Astrocyte (in vitro differentiated cells and primary cell): ENCODE results near the gene SP3. TPM values are rescaled to one million over a fixed set of nuclear protein-coding genes. Genes with fewer than 3 reads are reported as not detected.

Experiments used
- DNase-seq: peaks from one replicate; pipeline ENCODE4 v3.0.0-alpha.2; 2010; ENCODE audit warnings: low read depth
- FAIRE-seq: peaks from 2 replicates; lab custom pipeline; 2011; peaks lifted over from hg19 to GRCh38; lab: Jason Lieb, UNC
- H2AFZ ChIP-seq: 2 replicates; pipeline ENCODE4 v1.6.0; 2012; ENCODE audit warnings: low read depth, low read length, inconsistent platforms
- H3K27ac ChIP-seq: 2 replicates; pipeline ENCODE4 v1.5.1; 2011; ENCODE audit warnings: low read depth, low read length, inconsistent platforms
- H3K27me3 ChIP-seq: 2 replicates; pipeline ENCODE4 v1.6.0; 2011; ENCODE audit warnings: low read length, inconsistent platforms; ENCODE audit not compliant: insufficient read depth
- H3K36me3 ChIP-seq: 2 replicates; pipeline ENCODE4 v1.5.1; 2011; ENCODE audit warnings: low read length, inconsistent platforms; ENCODE audit not compliant: insufficient read depth
- H3K4me1 ChIP-seq: 2 replicates; pipeline ENCODE4 v1.5.1; 2011; ENCODE audit warnings: low read length, inconsistent platforms; ENCODE audit not compliant: insufficient read depth
- H3K4me2 ChIP-seq: 2 replicates; pipeline ENCODE4 v1.6.0; 2012; ENCODE audit warnings: low read length, inconsistent platforms
- H3K4me3 ChIP-seq: 2 replicates; pipeline ENCODE4 v1.5.1; 2011; ENCODE audit warnings: low read depth, mild to moderate bottlenecking, low read length, inconsistent platforms; ENCODE audit not compliant: insufficient read depth
- H3K79me2 ChIP-seq: 2 replicates; pipeline ENCODE4 v1.6.0; 2012; ENCODE audit warnings: mild to moderate bottlenecking, low read length, inconsistent platforms; ENCODE audit not compliant: insufficient read depth
- H3K9ac ChIP-seq: 2 replicates; pipeline ENCODE4 v1.6.0; 2012; ENCODE audit warnings: mild to moderate bottlenecking, low read length, inconsistent platforms
- H3K9me3 ChIP-seq: 2 replicates; pipeline ENCODE4 v1.5.1; 2012; ENCODE audit warnings: low read depth, mild to moderate bottlenecking, low read length, inconsistent platforms; ENCODE audit not compliant: insufficient read depth
- H4K20me1 ChIP-seq: 2 replicates; pipeline ENCODE4 v1.6.0; 2012; ENCODE audit warnings: low read length, inconsistent platforms; ENCODE audit not compliant: insufficient read depth
- H3K27ac Mint-ChIP-seq: one replicate; pipeline ENCODE4 v1.8.0; 2021; ENCODE audit warnings: mild to moderate bottlenecking, mixed read lengths; ENCODE audit not compliant: unreplicated experiment
- H3K27me3 Mint-ChIP-seq: one replicate; pipeline ENCODE4 v1.8.0; 2021; ENCODE audit warnings: low read depth, mixed read lengths; ENCODE audit not compliant: unreplicated experiment
- H3K36me3 Mint-ChIP-seq: one replicate; pipeline ENCODE4 v1.8.0; 2021; ENCODE audit warnings: low read depth, mixed read lengths; ENCODE audit not compliant: unreplicated experiment
- H3K4me1 Mint-ChIP-seq: one replicate; pipeline ENCODE4 v1.8.0; 2021; ENCODE audit warnings: low read depth, mixed read lengths; ENCODE audit not compliant: unreplicated experiment
- H3K4me3 Mint-ChIP-seq: one replicate; pipeline ENCODE4 v1.8.0; 2021; ENCODE audit warnings: mild to moderate bottlenecking, moderate library complexity, mixed read lengths; ENCODE audit not compliant: unreplicated experiment
- H3K9me3 Mint-ChIP-seq: one replicate; pipeline ENCODE4 v1.8.0; 2021; ENCODE audit warnings: mild to moderate bottlenecking, mixed read lengths; ENCODE audit not compliant: unreplicated experiment
- CTCF ChIP-seq: IDR thresholded peaks from 2 replicates; pipeline ENCODE4 v1.5.1; 2011; ENCODE audit warnings: low read depth, mild to moderate bottlenecking, inconsistent platforms, low read length, moderate library complexity; ENCODE audit not compliant: insufficient read depth
- EZH2 ChIP-seq: IDR thresholded peaks from 2 replicates; pipeline ENCODE4 v1.6.1; 2012; ENCODE audit warnings: mild to moderate bottlenecking, low read length, inconsistent platforms; ENCODE audit not compliant: insufficient read depth
- total RNA-seq: library from RNA; stranded (reverse); gene quantifications from 2 replicates; pipeline ENCODE4 v1.2.1, GENCODE V29; 2021

SP3 gene
- total RNA-seq, 1 donor from 2014 or later, result 59.6 TPM

DNA sequence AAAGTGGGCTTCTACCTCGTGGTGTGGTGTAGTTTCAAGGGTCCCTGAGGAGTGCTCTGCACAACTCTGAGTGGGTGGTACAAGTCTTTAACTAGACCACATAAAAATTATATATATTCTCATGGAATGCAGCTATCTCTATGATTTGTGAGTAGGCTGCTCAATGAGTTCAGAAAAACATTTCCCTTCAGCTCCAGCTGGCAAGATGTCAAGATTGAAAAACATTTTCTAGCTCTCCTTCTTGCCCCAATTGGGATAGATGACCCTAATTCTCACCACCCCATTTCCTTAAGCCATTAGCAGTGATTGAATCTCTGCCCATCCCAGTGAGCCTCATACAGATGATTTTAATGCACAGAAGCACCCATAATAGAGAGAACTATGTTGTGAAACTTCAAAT lies 28.3 kb upstream of the SP3 start:
- H3K27ac Mint-ChIP-seq, result no peak overlapping the region
- H3K4me1 Mint-ChIP-seq, result no peaks in the 10 kb centered on the region
- TF ChIP-seq EZH2 (no peak), CTCF (no peak)
- H3K4me2 ChIP-seq, result no peak overlapping the region
- H3K9me3 ChIP-seq, result no peaks in the 10 kb centered on the region
- no peak for FAIRE-seq
- H3K9me3 Mint-ChIP-seq, result no peaks in the 10 kb centered on the region
- H3K4me1 ChIP-seq, result peaks cover 6% of the 10 kb centered on the region
- H3K36me3 ChIP-seq, result no peaks in the 10 kb centered on the region
- no peak overlapping the region for H3K4me3 Mint-ChIP-seq
- H3K9ac ChIP-seq, result no peak overlapping the region
- H2AFZ ChIP-seq, result no peak overlapping the region
- H4K20me1 ChIP-seq, result no peaks in the 10 kb centered on the region
- peaks cover 5% of the 10 kb centered on the region for H3K36me3 Mint-ChIP-seq
- H3K79me2 ChIP-seq, result no peaks in the 10 kb centered on the region
- no peak overlapping the region for H3K4me3 ChIP-seq
- peaks cover 2% of the 10 kb centered on the region for H3K27me3 ChIP-seq
- H3K27ac ChIP-seq, result no peak overlapping the region
- H3K27me3 Mint-ChIP-seq, result peaks cover 8% of the 10 kb centered on the region
- DNase-seq, result no peak

DNA sequence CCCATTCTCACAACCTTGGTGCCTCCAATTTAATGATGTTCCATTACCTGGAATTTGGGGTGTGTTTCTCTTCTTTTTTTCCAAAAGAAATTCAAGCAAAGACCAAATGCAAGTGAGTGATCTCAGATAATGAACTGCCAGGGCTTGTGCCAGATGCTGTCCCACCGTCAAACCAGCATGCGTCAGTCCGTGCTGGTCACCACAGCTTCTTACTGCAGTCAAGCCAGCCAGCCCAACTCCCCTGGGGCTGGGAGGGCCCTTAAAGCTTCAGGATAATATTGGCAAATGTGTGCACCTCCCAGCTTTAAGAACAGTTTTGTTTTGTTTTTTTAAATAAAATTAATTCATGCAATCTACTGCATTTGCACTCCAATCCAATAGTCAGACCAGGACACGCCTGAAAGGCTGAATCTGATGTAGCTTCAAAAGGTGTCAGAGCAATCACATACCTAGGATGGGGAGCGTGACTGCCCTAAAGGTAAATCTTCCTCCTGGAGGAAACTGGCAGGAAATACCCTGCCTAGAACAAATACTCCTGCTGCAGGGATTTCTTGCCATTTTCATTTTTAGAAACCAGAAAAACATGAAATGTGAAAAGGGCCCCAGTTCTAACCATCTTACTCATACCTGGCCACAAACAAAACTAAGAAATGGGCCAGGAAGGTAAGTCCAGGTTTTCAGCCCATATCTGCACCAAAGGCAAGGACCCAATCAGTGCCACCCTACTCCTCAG lies 26.8 kb upstream of the SP3 start:
- Histone ChIP-seq H3K27me3 (no peaks in the 10 kb centered on the region), H3K4me1 (peaks cover 6% of the 10 kb centered on the region), H4K20me1 (no peaks in the 10 kb centered on the region), H3K4me3 (no peak overlapping the region), H2AFZ (peak overlapping the region; percentile 42), H3K79me2 (no peaks in the 10 kb centered on the region), H3K9ac (no peak overlapping the region), H3K27ac (no peak overlapping the region), H3K36me3 (no peaks in the 10 kb centered on the region), H3K9me3 (no peaks in the 10 kb centered on the region), H3K4me2 (peak overlapping the region; percentile 57)
- DNase-seq (no peak), FAIRE-seq (no peak)
- H3K36me3 Mint-ChIP-seq, result peaks cover 5% of the 10 kb centered on the region
- no peaks in the 10 kb centered on the region for H3K9me3 Mint-ChIP-seq
- no peak for TF ChIP-seq EZH2
- TF ChIP-seq CTCF, result no peak
- H3K4me1 Mint-ChIP-seq, result no peaks in the 10 kb centered on the region
- H3K27me3 Mint-ChIP-seq, result peaks cover 8% of the 10 kb centered on the region
- no peak overlapping the region for H3K27ac Mint-ChIP-seq
- H3K4me3 Mint-ChIP-seq, result no peak overlapping the region
